Kidney capillary endothelial cell (primary cell): Measurements from ENCODE around the gene CAMTA2.

ENCODE experiments used
- DNase-seq: peaks from one replicate; pipeline ENCODE4 v3.0.0-alpha.2; 2018; ENCODE audit warnings: low spot score

CAMTA2 gene

GRCh38 chr17:4967539-4968485 lies 19.7 kb downstream of the CAMTA2 start, which contains the start of gene SPAG7:
Gene SPAG7, minus strand, starts transcription at chr17:4967817. Its CDS starts 13 bp downstream, at chr17:4967804.
- DNase-seq, result peak; percentile 94

GRCh38 chr17:4966844-4967538 lies 20.5 kb downstream of the CAMTA2 start:
- peak; percentile 100 for DNase-seq

GRCh38 chr17:4965311-4965986 lies 22.0 kb downstream of the CAMTA2 start:
- no peak for DNase-seq

- DNase-seq, result no peak
Observed at GRCh38 chr17:4960279-4960922, 27.1 kb downstream of the CAMTA2 start.

GRCh38 chr17:4959261-4959965 lies 28.1 kb downstream of the CAMTA2 start:
- DNase-seq, result no peak

- no peak for DNase-seq
Observed at GRCh38 chr17:4958102-4958501, 29.4 kb downstream of the CAMTA2 start.

GRCh38 chr17:4956493-4957061 lies 30.9 kb downstream of the CAMTA2 start:
- DNase-seq, result no peak

GRCh38 chr17:4955091-4955490 lies 32.4 kb downstream of the CAMTA2 start:
- no peak for DNase-seq

- DNase-seq, result no peak
Observed at GRCh38 chr17:4953451-4953961, 34.0 kb downstream of the CAMTA2 start.

- DNase-seq, result no peak
Observed at GRCh38 chr17:4951486-4951885, 36.0 kb downstream of the CAMTA2 start.

- DNase-seq, result no peak
Observed at GRCh38 chr17:4950746-4951204, 36.7 kb downstream of the CAMTA2 start, which contains the start of gene ENO3. Gene ENO3, plus strand, starts transcription at chr17:4951119. Its CDS starts 711 bp downstream, at chr17:4951830.

GRCh38 chr17:4950075-4950745 lies 37.3 kb downstream of the CAMTA2 start:
- no peak for DNase-seq

- DNase-seq, result no peak
Observed at GRCh38 chr17:4949321-4950074, 38.0 kb downstream of the CAMTA2 start.

- DNase-seq, result peak; percentile 71
Observed at GRCh38 chr17:4948931-4949320, 38.5 kb downstream of the CAMTA2 start.

GRCh38 chr17:4948166-4948930 lies 39.1 kb downstream of the CAMTA2 start, which contains the start of gene PFN1:
Gene PFN1, minus strand, starts transcription at chr17:4948530. Its CDS starts 136 bp downstream, at chr17:4948394.
- DNase-seq, result peak; percentile 74

- no peak for DNase-seq
Observed at GRCh38 chr17:4947411-4948165, 39.9 kb downstream of the CAMTA2 start.

GRCh38 chr17:4947010-4947410 lies 40.5 kb downstream of the CAMTA2 start:
- no peak for DNase-seq
